ENCODE results near the gene TTLL10. TPM values are rescaled to one million over a fixed set of nuclear protein-coding genes. Genes with fewer than 3 reads are reported as not detected.

Gene TTLL10
- total and polyA plus RNA-seq, 2 of the 8 experiments (the other 6 are each of a cell fraction or from before 2014, with no cell fraction given): 1.1 to 1.7 TPM

GRCh38 chr1:1124508-1124785, 49.2 kb upstream of the TTLL10 start:
- H3K23me2 ChIP-seq (ENCODE audit: low read depth, low read length): no peaks in the 10 kb centered on the region
- POLR2A ChIA-PET (ENCODE audit: partially characterized antibody): interaction anchor here (1.0 to 1.2 kb wide), 2 partner anchors 17 to 102 kb away, joined by 3 read pairs; no protein-coding TSS in a partner anchor
- TF ChIP-seq EGR1 (IDR thresholded peaks at IDR 0.05; ENCODE audit: borderline replicate concordance, low read depth, low read length) (no peak), SIX5 (IDR thresholded peaks at IDR 0.05; ENCODE audit: low read depth, low read length) (no peak), KDM1A (IDR thresholded peaks at IDR 0.05; ENCODE audit: borderline replicate concordance, low read length) (no peak), CREB1 (IDR thresholded peaks at IDR 0.05) (no peak), SP2 (IDR thresholded peaks at IDR 0.05; ENCODE audit: low read length) (no peak)
- TF ChIP-seq, protein P1, sequence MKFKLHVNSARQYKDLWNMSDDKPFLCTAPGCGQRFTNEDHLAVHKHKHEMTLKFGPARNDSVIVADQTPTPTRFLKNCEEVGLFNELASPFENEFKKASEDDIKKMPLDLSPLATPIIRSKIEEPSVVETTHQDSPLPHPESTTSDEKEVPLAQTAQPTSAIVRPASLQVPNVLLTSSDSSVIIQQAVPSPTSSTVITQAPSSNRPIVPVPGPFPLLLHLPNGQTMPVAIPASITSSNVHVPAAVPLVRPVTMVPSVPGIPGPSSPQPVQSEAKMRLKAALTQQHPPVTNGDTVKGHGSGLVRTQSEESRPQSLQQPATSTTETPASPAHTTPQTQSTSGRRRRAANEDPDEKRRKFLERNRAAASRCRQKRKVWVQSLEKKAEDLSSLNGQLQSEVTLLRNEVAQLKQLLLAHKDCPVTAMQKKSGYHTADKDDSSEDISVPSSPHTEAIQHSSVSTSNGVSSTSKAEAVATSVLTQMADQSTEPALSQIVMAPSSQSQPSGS (IDR thresholded peaks at IDR 0.05; ENCODE audit: low read length): no peak

More at GRCh38 chr1:1124508-1124785, 49.2 kb upstream of the TTLL10 start:
- H4K8ac ChIP-seq (ENCODE audit: extremely low read depth, insufficient read depth, low read length): no peak overlapping the region
- H3K4me1 ChIP-seq (replicated peaks in 1 of 4; ENCODE audit: control insufficient read depth in 3 of 4, insufficient read depth in 4 of 4, low read length in 3 of 4): peaks cover 0 to 3% (median 2%) of the 10 kb centered on the region in 4 experiments; a peak in 4 of 7 replicates
- no peak overlapping the region for H2BK5ac ChIP-seq (ENCODE audit: low read depth, low read length)
- no peak for DNase-seq (ENCODE audit: low read depth in 1 of 2, low spot score in 2 of 2)
- H3K27ac ChIP-seq (ENCODE audit: low read depth, low read length): no peak overlapping the region
- no peak overlapping the region for H2BK20ac ChIP-seq (ENCODE audit: low read length)
- no peak overlapping the region for H3K4ac ChIP-seq (replicated peaks; ENCODE audit: insufficient read length, low read depth, low read length)
- H3K4me2 ChIP-seq (ENCODE audit: insufficient read depth in 1 of 2, low read depth in 2 of 2, low read length in 2 of 2): no peak overlapping the region
- no peak overlapping the region for H2BK120ac ChIP-seq (replicated peaks; ENCODE audit: low read depth, low read length)
- no peak overlapping the region for H4K91ac ChIP-seq (replicated peaks; ENCODE audit: insufficient read length, low read length)
- H3K56ac ChIP-seq (replicated peaks; ENCODE audit: insufficient read length, low read depth, low read length): no peak overlapping the region
- H4K5ac ChIP-seq (ENCODE audit: insufficient read length, low read depth, low read length): no peak overlapping the region
- H3K9me3 ChIP-seq (ENCODE audit: insufficient read depth in 2 of 2, low read depth in 1 of 2, low read length in 1 of 2): peaks cover 0 to 8% of the 10 kb centered on the region in 2 experiments; a peak in 1 of 4 replicates
- no peak overlapping the region for H3K4me3 ChIP-seq (ENCODE audit: extremely low read depth in 1 of 4, insufficient read depth in 2 of 4, low read depth in 3 of 4, low read length in 4 of 4)
- H3K79me2 ChIP-seq (ENCODE audit: control insufficient read depth in 1 of 2, insufficient read depth in 2 of 2, low read length in 2 of 2): no peaks in the 10 kb centered on the region
- peaks cover 0 to 3% of the 10 kb centered on the region in 2 experiments for H4K20me1 ChIP-seq (replicated peaks in 1 of 2; ENCODE audit: control insufficient read depth in 1 of 2, insufficient read depth in 2 of 2, low read length in 2 of 2)
- WGBS, 2 experiments (ENCODE audit: extremely low coverage in 1 of 2, insufficient coverage in 1 of 2, insufficient read length in 1 of 2, insufficient replicate concordance in 2 of 2, low coverage in 1 of 2, low lambda C conversion rate in 2 of 2, missing lambda C conversion rate in 1 of 2): 83% methylated on average over 4 of the region's 7 CpGs; no CpG with 5 or more reads in 1 of the 2 experiments
- H2AK5ac ChIP-seq (ENCODE audit: low read depth, low read length): no peak overlapping the region
- FAIRE-seq: no peak
- no peak overlapping the region for H2BK12ac ChIP-seq (ENCODE audit: low read depth, low read length)
- H3K9ac ChIP-seq (replicated peaks in 1 of 4; ENCODE audit: extremely low read depth in 1 of 4, low read depth in 3 of 4, low read length in 3 of 4): no peak overlapping the region
- no peaks in the 10 kb centered on the region for H3K36me3 ChIP-seq (ENCODE audit: control insufficient read depth in 2 of 4, insufficient read depth in 4 of 4, low read length in 3 of 4)
- H2AFZ ChIP-seq (ENCODE audit: low read length): no peak overlapping the region
- H2BK15ac ChIP-seq (ENCODE audit: low read length): no peak overlapping the region
- no peak overlapping the region for H3K18ac ChIP-seq (ENCODE audit: extremely low read depth, low read length)
- H3K79me1 ChIP-seq (ENCODE audit: low read depth, low read length): no peaks in the 10 kb centered on the region
- no peaks in the 10 kb centered on the region; a peak in 3 of 7 replicates for H3K27me3 ChIP-seq (replicated peaks in 1 of 4; ENCODE audit: control insufficient read depth in 3 of 4, extremely low read depth in 1 of 4, insufficient read depth in 3 of 4, low read length in 3 of 4)
- CTCF ChIA-PET (ENCODE audit: partially characterized antibody): interaction anchor here (0.6 to 1.7 kb wide), 13 partner anchors 9 to 172 kb away, joined by 3 to 8 read pairs (median 4); no protein-coding TSS in a partner anchor
- no peak overlapping the region for H3K23ac ChIP-seq (ENCODE audit: insufficient read length)
- no peak overlapping the region for H3K14ac ChIP-seq (ENCODE audit: insufficient read length)

Data from H1 (cell line).